Activated naive CD8-positive, alpha-beta T cell treated with anti-CD3 and anti-CD28 coated beads, Interleukin-2, amount 50 U/mL, for 16 hours (primary cell): Measurements from ENCODE around the gene C12orf75.

ENCODE experiments used
- DNase-seq: peaks from one replicate; pipeline ENCODE4 v3.0.0-alpha.2; 2020; ENCODE audit warnings: low read depth, low spot score

The C12orf75 gene

GRCh38 chr12:105418821-105419291, 88.4 kb downstream of the C12orf75 start:
- DNase-seq = no peak

- no peak for DNase-seq
These were observed 89.1 kb downstream of the C12orf75 start for GRCh38 chr12:105419606-105420005.

- no peak for DNase-seq
These were observed 89.6 kb downstream of the C12orf75 start for GRCh38 chr12:105420046-105420445.

- DNase-seq = peak; percentile 12
These were observed 90.3 kb downstream of the C12orf75 start for GRCh38 chr12:105420659-105421240.
